ENCODE measurements around the gene NFAM1.

GRCh38 chr22:42353883-42354727 is 78.1 kb downstream of the NFAM1 start:
- TF ChIP-seq POLR2AphosphoS5 (IDR thresholded peaks at IDR 0.05) (no peak), POLR2A (IDR thresholded peaks at IDR 0.05) (no peak)
- TF ChIP-seq, protein P1, sequence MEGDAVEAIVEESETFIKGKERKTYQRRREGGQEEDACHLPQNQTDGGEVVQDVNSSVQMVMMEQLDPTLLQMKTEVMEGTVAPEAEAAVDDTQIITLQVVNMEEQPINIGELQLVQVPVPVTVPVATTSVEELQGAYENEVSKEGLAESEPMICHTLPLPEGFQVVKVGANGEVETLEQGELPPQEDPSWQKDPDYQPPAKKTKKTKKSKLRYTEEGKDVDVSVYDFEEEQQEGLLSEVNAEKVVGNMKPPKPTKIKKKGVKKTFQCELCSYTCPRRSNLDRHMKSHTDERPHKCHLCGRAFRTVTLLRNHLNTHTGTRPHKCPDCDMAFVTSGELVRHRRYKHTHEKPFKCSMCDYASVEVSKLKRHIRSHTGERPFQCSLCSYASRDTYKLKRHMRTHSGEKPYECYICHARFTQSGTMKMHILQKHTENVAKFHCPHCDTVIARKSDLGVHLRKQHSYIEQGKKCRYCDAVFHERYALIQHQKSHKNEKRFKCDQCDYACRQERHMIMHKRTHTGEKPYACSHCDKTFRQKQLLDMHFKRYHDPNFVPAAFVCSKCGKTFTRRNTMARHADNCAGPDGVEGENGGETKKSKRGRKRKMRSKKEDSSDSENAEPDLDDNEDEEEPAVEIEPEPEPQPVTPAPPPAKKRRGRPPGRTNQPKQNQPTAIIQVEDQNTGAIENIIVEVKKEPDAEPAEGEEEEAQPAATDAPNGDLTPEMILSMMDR (IDR thresholded peaks at IDR 0.05) = no peak
